Ascending aorta (tissue), 2 donors: Measurements from ENCODE around the gene DUOX2. TPM values are rescaled to one million over a fixed set of nuclear protein-coding genes. Genes with fewer than 3 reads are reported as not detected.
A peak's percentile ranks its signal among the peaks of the same experiment; 100 is the strongest.
"Not testable (repeated sequence)": the region's sequence is repeated elsewhere in the genome, so short reads cannot be mapped to it uniquely, and the experiment has no call there.

Source experiments
- DNase-seq, 2 donors: peaks; one replicate each; pipeline ENCODE4 v3.0.0-alpha.2; 2019; ENCODE audit warnings: low spot score in 2 of 2
- H3K27ac ChIP-seq, 2 donors: fragments of 200-600 bp; sonication (generic); one replicate each; pipeline ENCODE4 v1.5.1; 2016 to 2017; ENCODE audit warnings: mild to moderate bottlenecking in 1 of 2
- H3K27me3 ChIP-seq: fragments of 200-600 bp; sonication (generic); one replicate; pipeline ENCODE4 v1.5.1; 2017
- H3K36me3 ChIP-seq, 2 donors: fragments of 200-600 bp; sonication (generic); one replicate each; pipeline ENCODE4 v1.5.1; 2016
- H3K4me1 ChIP-seq, 2 donors: fragments of 200-600 bp; sonication (generic); one replicate each; pipeline ENCODE4 v1.5.1; 2016 to 2017; ENCODE audit warnings: mild to moderate bottlenecking in 1 of 2
- H3K4me3 ChIP-seq, 2 donors: fragments of 200-600 bp; sonication (generic); one replicate each; pipeline ENCODE4 v1.5.1; 2016 to 2017; ENCODE audit warnings: mild to moderate bottlenecking in 1 of 2
- H3K9me3 ChIP-seq, 2 donors: fragments of 200-600 bp; sonication (generic); one replicate each; pipeline ENCODE4 v1.5.1; 2016
- intact Hi-C: fragments of 100-400 bp; cut with DNase I; formaldehyde crosslinking; loops from one replicate; pipeline ENCODE4 v1.15.1; 2023
- total RNA-seq: library from RNA; depleted of rRNA; stranded (reverse); fragments of >200 nt; gene quantifications from one replicate; pipeline ENCODE4 v1.1.0, GENCODE V29; 2016
- TF ChIP-seq, protein P1 (sequence below), 3 experiments: fragments of 200-600 bp in 2 of 3; fragments of 450-650 bp in 1 of 3; sonication (generic) in 2 of 3; IDR thresholded peaks; one replicate each; pipeline ENCODE4 v1.5.1; 2016 to 2019; ENCODE audit warnings: antibody characterized with exemption in 3 of 3, mild to moderate bottlenecking in 1 of 3, moderate library complexity in 1 of 3

The DUOX2 gene
- total RNA-seq, 1 donor from 2014 or later = 2.3 TPM

- H3K4me1 ChIP-seq, H3K4me3 ChIP-seq, intact Hi-C loops, H3K9me3 ChIP-seq, H3K27me3 ChIP-seq, DNase-seq, H3K36me3 ChIP-seq, H3K27ac ChIP-seq: not testable (repeated sequence)
These were observed 38.3 kb downstream of the DUOX2 start for GRCh38 chr15:45075440-45076320.

- H3K4me3 ChIP-seq, H3K36me3 ChIP-seq, H3K9me3 ChIP-seq, H3K27ac ChIP-seq, DNase-seq, intact Hi-C loops, H3K27me3 ChIP-seq, H3K4me1 ChIP-seq: not testable (repeated sequence)
These were observed 40.4 kb downstream of the DUOX2 start for GRCh38 chr15:45073602-45074001.

GRCh38 chr15:45069942-45070360 is 44.0 kb downstream of the DUOX2 start:
- intact Hi-C loops, H3K27ac ChIP-seq, H3K4me1 ChIP-seq, DNase-seq, H3K27me3 ChIP-seq, H3K9me3 ChIP-seq, H3K36me3 ChIP-seq, H3K4me3 ChIP-seq: not testable (repeated sequence)

GRCh38 chr15:45064386-45064785 is 49.6 kb downstream of the DUOX2 start:
- intact Hi-C loops = no loop called here

GRCh38 chr15:45062301-45062700 is 51.7 kb downstream of the DUOX2 start:
- H3K27me3 ChIP-seq, intact Hi-C loops, H3K4me3 ChIP-seq, H3K4me1 ChIP-seq, H3K27ac ChIP-seq, H3K36me3 ChIP-seq, DNase-seq, H3K9me3 ChIP-seq: not testable (repeated sequence)

More at GRCh38 chr15:45064386-45064785, 49.6 kb downstream of the DUOX2 start:
- Histone ChIP-seq H3K9me3 (no peaks in the 10 kb centered on the region), H3K27ac (no peak overlapping the region), H3K4me3 (no peak overlapping the region), H3K4me1 (no peaks in the 10 kb centered on the region), H3K36me3 (peaks cover 0 to 5% of the 10 kb centered on the region in 2 donors), H3K27me3 (no peaks in the 10 kb centered on the region)
- TF ChIP-seq, protein P1, sequence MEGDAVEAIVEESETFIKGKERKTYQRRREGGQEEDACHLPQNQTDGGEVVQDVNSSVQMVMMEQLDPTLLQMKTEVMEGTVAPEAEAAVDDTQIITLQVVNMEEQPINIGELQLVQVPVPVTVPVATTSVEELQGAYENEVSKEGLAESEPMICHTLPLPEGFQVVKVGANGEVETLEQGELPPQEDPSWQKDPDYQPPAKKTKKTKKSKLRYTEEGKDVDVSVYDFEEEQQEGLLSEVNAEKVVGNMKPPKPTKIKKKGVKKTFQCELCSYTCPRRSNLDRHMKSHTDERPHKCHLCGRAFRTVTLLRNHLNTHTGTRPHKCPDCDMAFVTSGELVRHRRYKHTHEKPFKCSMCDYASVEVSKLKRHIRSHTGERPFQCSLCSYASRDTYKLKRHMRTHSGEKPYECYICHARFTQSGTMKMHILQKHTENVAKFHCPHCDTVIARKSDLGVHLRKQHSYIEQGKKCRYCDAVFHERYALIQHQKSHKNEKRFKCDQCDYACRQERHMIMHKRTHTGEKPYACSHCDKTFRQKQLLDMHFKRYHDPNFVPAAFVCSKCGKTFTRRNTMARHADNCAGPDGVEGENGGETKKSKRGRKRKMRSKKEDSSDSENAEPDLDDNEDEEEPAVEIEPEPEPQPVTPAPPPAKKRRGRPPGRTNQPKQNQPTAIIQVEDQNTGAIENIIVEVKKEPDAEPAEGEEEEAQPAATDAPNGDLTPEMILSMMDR (IDR thresholded peaks at IDR 0.05) = no peak
- DNase-seq = no peak

DNA sequence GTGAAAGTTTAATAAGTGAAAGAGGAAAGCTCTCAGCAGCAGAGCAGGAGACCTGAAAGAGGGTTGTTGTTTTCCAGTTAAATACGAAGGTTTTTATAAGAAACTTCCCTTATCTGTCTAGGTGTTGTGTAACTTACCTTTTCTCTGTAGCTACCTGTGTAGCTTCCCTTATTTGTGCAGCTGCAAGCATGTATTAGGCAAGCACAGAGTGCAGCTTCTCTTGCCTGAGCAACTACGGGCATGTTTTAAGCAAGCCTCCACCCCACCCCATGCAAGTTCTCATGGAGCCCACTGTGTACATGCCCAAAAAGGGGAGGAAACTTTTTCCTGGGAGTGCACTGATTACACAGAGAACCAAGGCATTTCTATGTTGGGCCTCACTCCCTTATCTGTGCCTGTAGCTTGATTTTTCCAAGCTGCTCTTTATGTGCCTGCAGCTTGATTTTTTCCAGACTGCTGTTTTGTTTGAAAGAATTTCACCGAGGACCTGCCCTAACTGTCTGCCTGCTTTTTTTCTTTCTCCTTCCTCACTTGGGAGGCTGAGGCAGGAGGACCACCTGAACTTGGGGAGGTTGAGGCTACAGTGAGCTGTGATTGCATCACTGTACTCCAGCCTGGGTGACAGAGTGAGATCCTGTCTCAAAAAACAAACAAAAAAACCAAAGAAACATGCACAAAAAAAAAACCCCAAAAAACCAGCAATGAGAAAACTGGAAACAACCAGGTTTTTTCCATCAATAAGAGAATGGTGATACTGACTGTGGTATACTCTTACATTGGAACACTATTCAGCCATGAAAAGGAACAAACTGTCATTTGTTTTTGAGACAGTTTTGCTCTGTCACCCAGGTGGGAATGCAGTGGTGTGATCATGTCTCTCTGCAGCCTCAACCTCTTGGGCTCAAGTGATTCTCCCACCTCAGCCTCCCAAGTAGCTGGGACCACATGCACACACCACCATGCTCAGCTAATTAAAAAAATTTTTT is 55.0 kb downstream of the DUOX2 start:
- intact Hi-C loops, DNase-seq, H3K27ac ChIP-seq, H3K36me3 ChIP-seq, H3K27me3 ChIP-seq, H3K4me3 ChIP-seq, H3K9me3 ChIP-seq, H3K4me1 ChIP-seq: not testable (repeated sequence)

DNA sequence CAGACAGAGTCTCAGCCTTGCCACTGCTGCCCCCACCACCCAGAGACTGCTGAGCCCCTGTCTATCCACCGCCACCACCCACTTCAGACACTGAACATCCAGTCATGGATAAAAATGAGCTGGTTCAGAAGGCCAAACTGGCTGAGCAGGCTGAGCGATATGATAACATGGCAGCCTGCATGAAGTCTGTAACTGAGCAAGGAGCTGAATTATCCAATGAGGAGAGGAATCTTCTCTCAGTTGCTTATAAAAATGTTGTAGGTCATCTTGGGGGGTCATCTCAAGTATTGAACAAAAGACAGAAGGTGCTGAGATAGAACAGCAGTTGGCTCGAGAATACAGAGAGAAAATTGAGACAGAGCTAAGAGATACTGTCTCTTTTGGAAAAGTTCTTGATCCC is 61.3 kb downstream of the DUOX2 start:
- intact Hi-C loops, H3K4me1 ChIP-seq, H3K27ac ChIP-seq, H3K27me3 ChIP-seq, DNase-seq, H3K9me3 ChIP-seq, H3K4me3 ChIP-seq, H3K36me3 ChIP-seq: not testable (repeated sequence)

DNA sequence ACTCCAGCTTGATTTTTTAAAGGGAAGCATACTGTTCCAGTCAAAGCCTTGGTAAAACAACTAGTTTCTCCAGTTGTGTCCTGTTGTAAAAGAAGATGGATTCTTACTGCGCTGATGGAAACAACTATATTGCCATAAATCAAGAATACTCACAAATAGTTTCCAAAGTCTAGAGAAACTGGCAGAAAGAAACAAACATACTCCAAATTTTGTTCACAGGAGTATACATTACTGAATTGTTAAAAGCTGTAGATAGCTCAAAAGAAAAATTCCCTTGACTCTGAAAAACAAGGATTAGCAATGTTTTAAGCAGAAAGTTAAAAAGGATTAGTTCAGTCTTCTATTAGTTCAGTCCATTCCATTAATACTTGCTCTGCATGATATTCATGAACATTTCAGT is 63.4 kb downstream of the DUOX2 start:
- Histone ChIP-seq H3K4me3 (no peak overlapping the region), H3K27ac (peak overlapping the region in 1 of 2 donors; percentile 39), H3K27me3 (no peaks in the 10 kb centered on the region), H3K9me3 (no peaks in the 10 kb centered on the region), H3K4me1 (peaks cover 0 to 4% of the 10 kb centered on the region in 2 donors), H3K36me3 (no peaks in the 10 kb centered on the region)
- no peak for DNase-seq
- TF ChIP-seq, protein P1 (IDR thresholded peaks at IDR 0.05) = no peak
- intact Hi-C loops = no loop called here
